Measurements from ENCODE around the gene TMC6.
"Not testable (repeated sequence)": the region's sequence is repeated elsewhere in the genome, so short reads cannot be mapped to it uniquely, and the experiment has no call there.

TMC6 gene

GRCh38 chr17:78122216-78122930 lies 6.2 kb downstream of the TMC6 start:
- Histone ChIP-seq H3K27me3 (ENCODE audit: control insufficient read depth in 1 of 2, insufficient read depth in 2 of 2, low read length in 2 of 2) (no peaks in the 10 kb centered on the region), H3K9me3 (ENCODE audit: control insufficient read depth in 1 of 2, low read length in 2 of 2) (no peaks in the 10 kb centered on the region), H3K36me3 (ENCODE audit: control insufficient read depth in 1 of 2, insufficient read depth in 2 of 2, low read length in 2 of 2) (peaks cover 0 to 39% of the 10 kb centered on the region in 2 donors), H3K4me3 (ENCODE audit: low read depth in 1 of 2, low read length in 2 of 2) (no peak overlapping the region), H3K27ac (ENCODE audit: low read depth, low read length) (no peak overlapping the region), H3K9ac (ENCODE audit: low read depth in 1 of 2, low read length in 2 of 2) (no peak overlapping the region), H3K4me1 (ENCODE audit: control insufficient read depth in 1 of 2, insufficient read depth in 2 of 2, low read length in 2 of 2) (peaks cover 17 to 55% of the 10 kb centered on the region in 2 donors)

GRCh38 chr17:78121801-78122215 lies 6.7 kb downstream of the TMC6 start:
- no peaks in the 10 kb centered on the region for H3K9me3 ChIP-seq (ENCODE audit: control insufficient read depth in 1 of 2, low read length in 2 of 2)
- H3K36me3 ChIP-seq (ENCODE audit: control insufficient read depth in 1 of 2, insufficient read depth in 2 of 2, low read length in 2 of 2) = peaks cover 0 to 45% of the 10 kb centered on the region in 2 donors
- peaks cover 12 to 52% of the 10 kb centered on the region in 2 donors for H3K4me1 ChIP-seq (ENCODE audit: control insufficient read depth in 1 of 2, insufficient read depth in 2 of 2, low read length in 2 of 2)
- H3K27ac ChIP-seq (ENCODE audit: low read depth, low read length) = no peak overlapping the region
- peak overlapping the region; percentile 15 to 32 for H3K4me3 ChIP-seq (ENCODE audit: low read depth in 1 of 2, low read length in 2 of 2)
- no peak overlapping the region for H3K9ac ChIP-seq (ENCODE audit: low read depth in 1 of 2, low read length in 2 of 2)
- no peaks in the 10 kb centered on the region for H3K27me3 ChIP-seq (ENCODE audit: control insufficient read depth in 1 of 2, insufficient read depth in 2 of 2, low read length in 2 of 2)

- peak overlapping the region; percentile 15 to 32 for H3K4me3 ChIP-seq (ENCODE audit: low read depth in 1 of 2, low read length in 2 of 2)
- peaks cover 0 to 45% of the 10 kb centered on the region in 2 donors for H3K36me3 ChIP-seq (ENCODE audit: control insufficient read depth in 1 of 2, insufficient read depth in 2 of 2, low read length in 2 of 2)
- H3K27me3 ChIP-seq (ENCODE audit: control insufficient read depth in 1 of 2, insufficient read depth in 2 of 2, low read length in 2 of 2) = no peaks in the 10 kb centered on the region
- peaks cover 8 to 48% of the 10 kb centered on the region in 2 donors for H3K4me1 ChIP-seq (ENCODE audit: control insufficient read depth in 1 of 2, insufficient read depth in 2 of 2, low read length in 2 of 2)
- no peak overlapping the region for H3K9ac ChIP-seq (ENCODE audit: low read depth in 1 of 2, low read length in 2 of 2)
- no peak overlapping the region for H3K27ac ChIP-seq (ENCODE audit: low read depth, low read length)
- H3K9me3 ChIP-seq (ENCODE audit: control insufficient read depth in 1 of 2, low read length in 2 of 2) = no peaks in the 10 kb centered on the region
Measured at GRCh38 chr17:78120971-78121800, 7.4 kb downstream of the TMC6 start.

GRCh38 chr17:78120537-78120936 lies 8.0 kb downstream of the TMC6 start:
- H3K9ac ChIP-seq (ENCODE audit: low read depth in 1 of 2, low read length in 2 of 2) = no peak overlapping the region
- no peak overlapping the region for H3K27ac ChIP-seq (ENCODE audit: low read depth, low read length)
- H3K4me1 ChIP-seq (ENCODE audit: control insufficient read depth in 1 of 2, insufficient read depth in 2 of 2, low read length in 2 of 2) = peaks cover 8 to 41% of the 10 kb centered on the region in 2 donors
- H3K9me3 ChIP-seq (ENCODE audit: control insufficient read depth in 1 of 2, low read length in 2 of 2) = no peaks in the 10 kb centered on the region
- no peak overlapping the region for H3K4me3 ChIP-seq (ENCODE audit: low read depth in 1 of 2, low read length in 2 of 2)
- H3K27me3 ChIP-seq (ENCODE audit: control insufficient read depth in 1 of 2, insufficient read depth in 2 of 2, low read length in 2 of 2) = no peaks in the 10 kb centered on the region
- H3K36me3 ChIP-seq (ENCODE audit: control insufficient read depth in 1 of 2, insufficient read depth in 2 of 2, low read length in 2 of 2) = peaks cover 0 to 45% of the 10 kb centered on the region in 2 donors

- Histone ChIP-seq H3K9me3 (ENCODE audit: control insufficient read depth in 1 of 2, low read length in 2 of 2) (no peaks in the 10 kb centered on the region), H3K4me1 (ENCODE audit: control insufficient read depth in 1 of 2, insufficient read depth in 2 of 2, low read length in 2 of 2) (peaks cover 4 to 26% of the 10 kb centered on the region in 2 donors), H3K4me3 (ENCODE audit: low read depth in 1 of 2, low read length in 2 of 2) (no peak overlapping the region), H3K27ac (ENCODE audit: low read depth, low read length) (no peak overlapping the region), H3K36me3 (ENCODE audit: control insufficient read depth in 1 of 2, insufficient read depth in 2 of 2, low read length in 2 of 2) (peaks cover 0 to 42% of the 10 kb centered on the region in 2 donors), H3K27me3 (ENCODE audit: control insufficient read depth in 1 of 2, insufficient read depth in 2 of 2, low read length in 2 of 2) (no peaks in the 10 kb centered on the region), H3K9ac (ENCODE audit: low read depth in 1 of 2, low read length in 2 of 2) (no peak overlapping the region)
Measured at GRCh38 chr17:78118801-78119241, 9.7 kb downstream of the TMC6 start.

- Histone ChIP-seq H3K36me3 (ENCODE audit: control insufficient read depth in 1 of 2, insufficient read depth in 2 of 2, low read length in 2 of 2) (peaks cover 0 to 30% of the 10 kb centered on the region in 2 donors), H3K9ac (ENCODE audit: low read depth in 1 of 2, low read length in 2 of 2) (no peak overlapping the region), H3K4me3 (ENCODE audit: low read depth in 1 of 2, low read length in 2 of 2) (no peak overlapping the region), H3K4me1 (ENCODE audit: control insufficient read depth in 1 of 2, insufficient read depth in 2 of 2, low read length in 2 of 2) (peaks cover 9 to 28% of the 10 kb centered on the region in 2 donors), H3K27ac (ENCODE audit: low read depth, low read length) (no peak overlapping the region), H3K9me3 (ENCODE audit: control insufficient read depth in 1 of 2, low read length in 2 of 2) (no peaks in the 10 kb centered on the region), H3K27me3 (ENCODE audit: control insufficient read depth in 1 of 2, insufficient read depth in 2 of 2, low read length in 2 of 2) (no peaks in the 10 kb centered on the region)
Measured at GRCh38 chr17:78117027-78117981, 11.3 kb downstream of the TMC6 start.

GRCh38 chr17:78116411-78116810 lies 12.1 kb downstream of the TMC6 start:
- H3K27me3 ChIP-seq (ENCODE audit: control insufficient read depth in 1 of 2, insufficient read depth in 2 of 2, low read length in 2 of 2) = no peaks in the 10 kb centered on the region
- no peak overlapping the region for H3K9ac ChIP-seq (ENCODE audit: low read depth in 1 of 2, low read length in 2 of 2)
- peaks cover 0 to 30% of the 10 kb centered on the region in 2 donors for H3K36me3 ChIP-seq (ENCODE audit: control insufficient read depth in 1 of 2, insufficient read depth in 2 of 2, low read length in 2 of 2)
- no peak overlapping the region for H3K27ac ChIP-seq (ENCODE audit: low read depth, low read length)
- H3K4me1 ChIP-seq (ENCODE audit: control insufficient read depth in 1 of 2, insufficient read depth in 2 of 2, low read length in 2 of 2) = peaks cover 9 to 19% of the 10 kb centered on the region in 2 donors
- no peaks in the 10 kb centered on the region for H3K9me3 ChIP-seq (ENCODE audit: control insufficient read depth in 1 of 2, low read length in 2 of 2)
- no peak overlapping the region for H3K4me3 ChIP-seq (ENCODE audit: low read depth in 1 of 2, low read length in 2 of 2)

GRCh38 chr17:78115803-78116202 lies 12.8 kb downstream of the TMC6 start:
- H3K36me3 ChIP-seq (ENCODE audit: control insufficient read depth in 1 of 2, insufficient read depth in 2 of 2, low read length in 2 of 2) = peaks cover 6 to 33% of the 10 kb centered on the region in 2 donors
- not testable (repeated sequence) for H3K27me3 ChIP-seq (ENCODE audit: control insufficient read depth in 1 of 2, insufficient read depth in 2 of 2, low read length in 2 of 2); H3K9me3 ChIP-seq (ENCODE audit: control insufficient read depth in 1 of 2, low read length in 2 of 2); H3K27ac ChIP-seq (ENCODE audit: low read depth, low read length); H3K9ac ChIP-seq (ENCODE audit: low read depth in 1 of 2, low read length in 2 of 2); H3K4me3 ChIP-seq (ENCODE audit: low read depth in 1 of 2, low read length in 2 of 2)
- peaks cover 9 to 17% of the 10 kb centered on the region in 2 donors for H3K4me1 ChIP-seq (ENCODE audit: control insufficient read depth in 1 of 2, insufficient read depth in 2 of 2, low read length in 2 of 2)

- Histone ChIP-seq H3K27me3 (ENCODE audit: control insufficient read depth in 1 of 2, insufficient read depth in 2 of 2, low read length in 2 of 2) (no peaks in the 10 kb centered on the region), H3K36me3 (ENCODE audit: control insufficient read depth in 1 of 2, insufficient read depth in 2 of 2, low read length in 2 of 2) (peaks cover 12 to 34% of the 10 kb centered on the region in 2 donors), H3K4me3 (ENCODE audit: low read depth in 1 of 2, low read length in 2 of 2) (no peak overlapping the region), H3K9ac (ENCODE audit: low read depth in 1 of 2, low read length in 2 of 2) (no peak overlapping the region), H3K4me1 (ENCODE audit: control insufficient read depth in 1 of 2, insufficient read depth in 2 of 2, low read length in 2 of 2) (peaks cover 9 to 17% of the 10 kb centered on the region in 2 donors), H3K27ac (ENCODE audit: low read depth, low read length) (no peak overlapping the region), H3K9me3 (ENCODE audit: control insufficient read depth in 1 of 2, low read length in 2 of 2) (no peaks in the 10 kb centered on the region)
Measured at GRCh38 chr17:78114831-78115723, 13.5 kb downstream of the TMC6 start.
